Measurements from ENCODE around the gene KLF7. TPM values are rescaled to one million over a fixed set of nuclear protein-coding genes. Genes with fewer than 3 reads are reported as not detected.

KLF7 gene
- total RNA-seq, 4 donors from 2014 or later: 22.5 to 63.5 (median 37.1) TPM

DNA sequence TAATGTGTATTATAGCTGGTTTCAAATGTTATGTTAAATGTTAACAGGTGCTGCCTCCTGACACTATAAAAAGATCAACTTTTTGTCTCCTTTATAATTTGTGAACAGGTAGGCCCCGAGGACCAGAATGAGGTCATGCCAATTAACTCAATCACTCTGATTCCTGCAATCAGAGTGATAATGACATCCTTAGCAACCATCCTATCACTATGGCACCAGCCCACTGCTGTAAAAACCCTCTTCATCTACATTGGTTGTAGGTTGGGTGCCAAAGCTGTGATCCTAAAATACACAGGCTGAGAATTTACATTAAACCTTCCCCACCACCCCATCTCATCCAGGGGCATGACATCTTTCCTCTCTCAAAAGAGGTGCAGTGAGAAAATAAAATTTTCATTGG, 122.9 kb downstream of the KLF7 start:
- Histone ChIP-seq H3K27ac (no peak overlapping the region), H3K4me1 (no peaks in the 10 kb centered on the region), H3K27me3 (no peaks in the 10 kb centered on the region), H3K36me3 (no peaks in the 10 kb centered on the region), H3K9me3 (no peaks in the 10 kb centered on the region), H3K4me3 (no peak overlapping the region)
- no peak for DNase-seq
- TF ChIP-seq POLR2A (IDR thresholded peaks at IDR 0.05): no peak
- TF ChIP-seq, protein P1, sequence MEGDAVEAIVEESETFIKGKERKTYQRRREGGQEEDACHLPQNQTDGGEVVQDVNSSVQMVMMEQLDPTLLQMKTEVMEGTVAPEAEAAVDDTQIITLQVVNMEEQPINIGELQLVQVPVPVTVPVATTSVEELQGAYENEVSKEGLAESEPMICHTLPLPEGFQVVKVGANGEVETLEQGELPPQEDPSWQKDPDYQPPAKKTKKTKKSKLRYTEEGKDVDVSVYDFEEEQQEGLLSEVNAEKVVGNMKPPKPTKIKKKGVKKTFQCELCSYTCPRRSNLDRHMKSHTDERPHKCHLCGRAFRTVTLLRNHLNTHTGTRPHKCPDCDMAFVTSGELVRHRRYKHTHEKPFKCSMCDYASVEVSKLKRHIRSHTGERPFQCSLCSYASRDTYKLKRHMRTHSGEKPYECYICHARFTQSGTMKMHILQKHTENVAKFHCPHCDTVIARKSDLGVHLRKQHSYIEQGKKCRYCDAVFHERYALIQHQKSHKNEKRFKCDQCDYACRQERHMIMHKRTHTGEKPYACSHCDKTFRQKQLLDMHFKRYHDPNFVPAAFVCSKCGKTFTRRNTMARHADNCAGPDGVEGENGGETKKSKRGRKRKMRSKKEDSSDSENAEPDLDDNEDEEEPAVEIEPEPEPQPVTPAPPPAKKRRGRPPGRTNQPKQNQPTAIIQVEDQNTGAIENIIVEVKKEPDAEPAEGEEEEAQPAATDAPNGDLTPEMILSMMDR (IDR thresholded peaks at IDR 0.05): no peak

DNA sequence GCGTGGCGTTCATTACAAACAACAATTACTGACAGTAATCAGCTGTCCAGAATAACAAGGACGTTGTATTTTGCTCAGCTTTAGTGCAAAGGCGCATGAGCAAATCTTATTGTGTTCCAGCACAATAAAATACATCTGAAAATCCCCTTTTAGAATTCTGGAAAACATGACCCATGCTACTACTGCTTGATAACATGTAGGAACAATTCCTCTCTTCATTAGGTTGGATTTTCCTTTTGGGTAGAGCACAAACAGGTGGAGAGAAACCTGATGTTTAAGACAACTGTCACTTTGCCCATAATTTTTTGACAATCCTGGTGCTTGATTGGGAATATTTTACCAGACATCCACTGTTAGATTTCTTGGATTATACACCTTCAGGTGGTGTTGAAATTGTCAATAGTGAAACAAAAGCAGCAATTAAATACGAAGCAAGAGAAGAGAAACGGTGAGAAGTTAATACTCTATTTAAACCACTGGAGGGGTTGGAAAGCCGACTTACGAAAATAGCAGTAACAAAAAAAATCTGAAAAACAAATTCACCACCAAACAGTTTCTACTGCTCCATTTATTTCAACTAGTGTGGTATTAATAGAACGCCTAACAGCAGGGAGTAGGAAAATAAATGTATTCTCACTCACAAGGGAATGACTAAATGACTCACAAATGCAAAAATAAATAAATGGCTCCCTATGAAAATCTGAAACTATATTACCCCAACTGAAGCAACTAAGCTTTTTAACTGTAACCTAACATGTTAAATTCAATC, 123.8 kb downstream of the KLF7 start:
- no peaks in the 10 kb centered on the region for H3K4me1 ChIP-seq
- no peak for TF ChIP-seq POLR2A (IDR thresholded peaks at IDR 0.05)
- TF ChIP-seq, protein P1 (IDR thresholded peaks at IDR 0.05): no peak
- no peak overlapping the region for H3K27ac ChIP-seq
- no peaks in the 10 kb centered on the region for H3K27me3 ChIP-seq
- H3K36me3 ChIP-seq: no peaks in the 10 kb centered on the region
- no peak for DNase-seq
- H3K9me3 ChIP-seq: no peaks in the 10 kb centered on the region
- no peak overlapping the region for H3K4me3 ChIP-seq

DNA sequence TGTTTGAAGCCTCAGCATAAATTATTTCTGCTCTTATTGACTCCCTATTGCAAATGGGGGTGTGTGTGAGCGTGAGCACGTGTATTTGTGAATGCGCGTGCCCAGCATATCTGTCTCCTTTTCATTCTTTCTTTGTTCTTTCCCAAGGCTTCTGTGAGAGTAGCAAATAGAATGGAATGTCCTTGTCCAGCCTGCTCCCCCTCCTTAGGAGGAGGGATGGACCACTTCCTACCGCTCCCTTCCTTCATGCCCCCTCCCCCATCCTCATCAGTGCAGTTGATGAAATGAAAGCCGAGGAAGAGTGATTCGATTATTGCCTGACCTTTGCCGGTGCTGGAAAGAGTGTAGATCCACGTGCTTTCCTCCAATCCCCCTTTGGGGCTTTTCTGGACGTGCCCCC, 124.5 kb downstream of the KLF7 start:
- Histone ChIP-seq H3K36me3 (no peaks in the 10 kb centered on the region), H3K27me3 (no peaks in the 10 kb centered on the region), H3K4me1 (no peaks in the 10 kb centered on the region), H3K9me3 (no peaks in the 10 kb centered on the region), H3K27ac (no peak overlapping the region), H3K4me3 (no peak overlapping the region)
- no peak for DNase-seq
- no peak for TF ChIP-seq POLR2A (IDR thresholded peaks at IDR 0.05)
- TF ChIP-seq, protein P1 (IDR thresholded peaks at IDR 0.05): no peak

DNA sequence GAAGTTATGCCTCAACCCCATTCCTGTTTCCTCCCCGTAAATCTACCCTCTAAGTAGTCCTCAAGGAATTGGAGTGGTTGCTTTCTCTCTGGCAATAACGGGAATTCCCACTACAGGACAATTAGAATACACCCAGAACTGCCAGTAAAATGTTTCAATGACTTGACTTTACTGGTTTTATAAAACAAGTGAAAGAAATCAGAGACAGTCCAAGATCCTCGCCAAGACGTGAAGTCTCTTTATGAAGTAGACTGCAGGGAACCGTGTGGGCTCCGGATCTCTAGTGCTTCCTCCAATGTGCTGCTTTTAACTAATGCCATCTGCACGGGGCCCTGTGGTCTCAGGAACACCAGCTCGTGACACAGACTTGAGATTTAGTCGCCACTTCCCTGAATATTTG, 125.1 kb downstream of the KLF7 start:
- TF ChIP-seq, protein P1 (IDR thresholded peaks at IDR 0.05): no peak
- no peak for TF ChIP-seq POLR2A (IDR thresholded peaks at IDR 0.05)
- H3K27ac ChIP-seq: no peak overlapping the region
- H3K36me3 ChIP-seq: no peaks in the 10 kb centered on the region
- no peak overlapping the region for H3K4me3 ChIP-seq
- no peaks in the 10 kb centered on the region for H3K4me1 ChIP-seq
- DNase-seq: no peak
- H3K27me3 ChIP-seq: no peaks in the 10 kb centered on the region
- no peaks in the 10 kb centered on the region for H3K9me3 ChIP-seq

- TF ChIP-seq, protein P1 (IDR thresholded peaks at IDR 0.05): no peak
- no peak for TF ChIP-seq POLR2A (IDR thresholded peaks at IDR 0.05)
- Histone ChIP-seq H3K27ac (no peak overlapping the region), H3K4me1 (no peaks in the 10 kb centered on the region), H3K27me3 (no peaks in the 10 kb centered on the region), H3K36me3 (no peaks in the 10 kb centered on the region), H3K4me3 (no peak overlapping the region), H3K9me3 (no peaks in the 10 kb centered on the region)
- DNase-seq: no peak
These were observed 126.5 kb downstream of the KLF7 start for GRCh38 chr2:207039225-207039624.
